Uterus (tissue), 2 donors: ENCODE measurements around the gene DUOX1.

Experiments used
- CTCF ChIP-seq, 4 experiments: fragments of 200-600 bp in 2 of 4; fragments of 450-650 bp in 2 of 4; sonication (generic) in 2 of 4; IDR thresholded peaks; one replicate each; pipeline ENCODE4 v1.5.1; 2016 to 2019; ENCODE audit warnings: antibody characterized with exemption in 4 of 4, mild to moderate bottlenecking in 2 of 4, moderate library complexity in 1 of 4
- POLR2A ChIP-seq, 2 donors: fragments of 450-650 bp; IDR thresholded peaks; one replicate each; pipeline ENCODE4 v1.6.1; 2016; ENCODE audit warnings: antibody characterized with exemption in 2 of 2, mild to moderate bottlenecking in 1 of 2, moderate library complexity in 1 of 2

- TF ChIP-seq CTCF (IDR thresholded peaks at IDR 0.05) (no peak), POLR2A (IDR thresholded peaks at IDR 0.05) (no peak)
These were observed 23.6 kb upstream of the DUOX1 start for GRCh38 chr15:45106002-45106790.
